ENCODE measurements around the gene ECD. TPM values are rescaled to one million over a fixed set of nuclear protein-coding genes. Genes with fewer than 3 reads are reported as not detected.

Gene ECD
- total RNA-seq, 2 donors from 2014 or later, result 41.3 to 50.5 TPM

DNA sequence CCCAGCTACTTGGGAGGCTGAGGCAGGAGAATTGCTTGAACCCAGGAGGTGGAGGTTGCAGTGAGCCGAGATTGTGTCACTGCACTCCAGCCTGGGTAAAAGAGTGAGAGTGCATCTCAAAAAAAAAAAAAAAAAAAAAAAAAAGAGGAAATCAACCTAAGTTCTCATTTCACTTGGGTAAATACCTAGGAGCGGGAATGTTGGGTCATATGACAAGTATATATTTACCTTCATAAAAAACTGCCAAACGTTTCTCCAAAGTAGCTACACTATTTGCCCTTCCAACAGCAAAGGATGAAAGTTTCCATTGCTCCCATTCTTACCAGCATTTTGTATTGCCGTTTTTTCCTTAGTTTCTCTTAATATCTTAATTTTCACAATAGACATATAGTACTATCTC is 81.0 kb downstream of the ECD start:
- Mint-ChIP-seq H3K4me3 (no peak overlapping the region), H3K36me3 (ENCODE audit: low read depth) (no peaks in the 10 kb centered on the region), H3K27me3 (no peaks in the 10 kb centered on the region), H3K27ac (no peak overlapping the region), H3K4me1 (peaks cover 7% of the 10 kb centered on the region)
- DNase-seq, result no peak
- no peaks in the 10 kb centered on the region for H3K9me3 ChIP-seq (ENCODE audit: control insufficient read depth, low read length, poor library complexity, severe bottlenecking)
- no peak for ATAC-seq

DNA sequence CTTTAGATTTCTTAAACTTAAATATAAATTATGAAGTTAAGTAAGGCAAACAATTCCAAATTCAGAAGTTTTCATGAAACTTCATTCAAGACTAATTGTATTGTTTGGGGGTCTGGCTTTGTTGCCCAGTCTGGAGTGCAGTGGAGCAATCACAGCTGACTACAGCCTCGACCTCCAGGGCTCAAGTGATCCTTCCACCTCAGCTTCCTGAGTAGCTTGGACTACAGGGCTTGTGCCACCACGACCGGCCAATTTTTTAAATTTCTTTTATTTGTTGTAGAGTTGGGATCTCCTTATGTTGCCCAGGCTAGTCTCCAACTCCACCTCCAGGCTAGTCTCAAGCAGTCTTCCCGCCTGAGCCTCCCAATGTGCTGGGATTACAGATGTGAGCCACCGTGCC is 83.6 kb downstream of the ECD start:
- Mint-ChIP-seq H3K27me3 (no peaks in the 10 kb centered on the region), H3K4me3 (no peak overlapping the region), H3K27ac (no peak overlapping the region), H3K36me3 (ENCODE audit: low read depth) (no peaks in the 10 kb centered on the region), H3K4me1 (peaks cover 7% of the 10 kb centered on the region)
- H3K9me3 ChIP-seq (ENCODE audit: control insufficient read depth, low read length, poor library complexity, severe bottlenecking), result no peaks in the 10 kb centered on the region
- DNase-seq (no peak), ATAC-seq (no peak)

Other genes with a start within 250 kb of the ECD start
- not detected for gene PLA2G12B, start 213.2 kb downstream of the ECD start, total RNA-seq
- 10 to 100 TPM; 13.7 to 15.8 TPM for gene P4HA1, start 71.1 kb downstream of the ECD start, total RNA-seq
- 1 to 10 TPM in 1 of 2 donors, under 1 TPM in 1; 0.86 to 1.5 TPM for gene NUDT13, start 57.6 kb downstream of the ECD start, total RNA-seq
- gene FAM149B1, start 111 bp upstream of the ECD start, total RNA-seq, result 10 to 100 TPM; 12.5 to 13.4 TPM
- gene DNAJC9, start 79.2 kb upstream of the ECD start, total RNA-seq, result 10 to 100 TPM; 16.2 to 21.4 TPM
- 10 to 100 TPM; 32.0 to 34.4 TPM for gene MRPS16, start 84.6 kb upstream of the ECD start, total RNA-seq
- 1 to 10 TPM; 2.4 to 2.6 TPM for gene CFAP70, start 190.9 kb upstream of the ECD start, total RNA-seq
- 100 to 1,000 TPM in 1 of 2 donors, 10 to 100 TPM in 1; 94.9 to 117 TPM for gene ANXA7, start 246.1 kb upstream of the ECD start, total RNA-seq